ENCODE measurements around the gene RASD1. TPM values are rescaled to one million over a fixed set of nuclear protein-coding genes. Genes with fewer than 3 reads are reported as not detected.

Gene RASD1
- total and polyA plus RNA-seq, 2 experiments from 2014 or later, result 1.2 to 2.2 TPM

GRCh38 chr17:17494870-17495535, 1.2 kb downstream of the RASD1 start:
- peak overlapping the region; percentile 79 for H3K9ac ChIP-seq

GRCh38 chr17:17494499-17494869, 1.7 kb downstream of the RASD1 start:
- no peaks in the 10 kb centered on the region for H4K20me1 ChIP-seq (ENCODE audit: insufficient read depth)
- no peaks in the 10 kb centered on the region for H3K79me2 ChIP-seq (ENCODE audit: insufficient read depth)
- peak overlapping the region; percentile 79 for H3K9ac ChIP-seq
- in situ Hi-C loops (cut with MboI), result loop anchor here (10.0 kb wide), 1 partner anchor 140 kb away; no protein-coding TSS in a partner anchor
- peak; percentile 44 for DNase-seq
- H3K27ac ChIP-seq, result no peak overlapping the region
- H3K27me3 ChIP-seq (replicated peaks; ENCODE audit: insufficient read depth), result no peaks in the 10 kb centered on the region
- H3K9me3 ChIP-seq (ENCODE audit: low read depth), result no peaks in the 10 kb centered on the region
- WGBS, 2 experiments (ENCODE audit: low coverage in 1 of 2, low lambda C conversion rate in 2 of 2, missing lambda C conversion rate in 2 of 2), result 11 to 12% methylated on average over 14 of the region's 14 CpGs
- H2AFZ ChIP-seq, result peak overlapping the region; percentile 81
- peak overlapping the region; percentile 85 for H3K4me3 ChIP-seq
- H3K4me1 ChIP-seq (ENCODE audit: insufficient read depth), result peaks cover 3% of the 10 kb centered on the region; the same call in 1 of the 2 replicates
- peak overlapping the region; percentile 97 for H3K4me2 ChIP-seq (ENCODE audit: unreplicated experiment)
- H3K9me2 ChIP-seq (ENCODE audit: insufficient read depth), result no peaks in the 10 kb centered on the region
- TF ChIP-seq EZH2 (IDR thresholded peaks at IDR 0.05; ENCODE audit: insufficient read depth, poor library complexity, severe bottlenecking) (no peak), EZH2phosphoT487 (IDR thresholded peaks at IDR 0.05; ENCODE audit: insufficient read depth, low read depth) (no peak)
- no peaks in the 10 kb centered on the region for H3K36me3 ChIP-seq (ENCODE audit: low read depth)
- peaks cover 6% of the 10 kb centered on the region; the same call in 1 of the 2 replicates for H3F3A ChIP-seq (ENCODE audit: insufficient read depth)

More at GRCh38 chr17:17494870-17495535, 1.2 kb downstream of the RASD1 start:
- Histone ChIP-seq H3K27me3 (replicated peaks; ENCODE audit: insufficient read depth) (no peaks in the 10 kb centered on the region), H3K4me3 (peak overlapping the region; percentile 85), H3K4me2 (ENCODE audit: unreplicated experiment) (peak overlapping the region; percentile 97), H4K20me1 (ENCODE audit: insufficient read depth) (no peaks in the 10 kb centered on the region), H3K9me2 (ENCODE audit: insufficient read depth) (no peaks in the 10 kb centered on the region), H3F3A (ENCODE audit: insufficient read depth) (peaks cover 6% of the 10 kb centered on the region; the same call in 1 of the 2 replicates), H3K4me1 (ENCODE audit: insufficient read depth) (peaks cover 3% of the 10 kb centered on the region; the same call in 1 of the 2 replicates), H3K9me3 (ENCODE audit: low read depth) (no peaks in the 10 kb centered on the region), H2AFZ (peak overlapping the region; percentile 81), H3K27ac (no peak overlapping the region), H3K36me3 (ENCODE audit: low read depth) (no peaks in the 10 kb centered on the region), H3K79me2 (ENCODE audit: insufficient read depth) (no peaks in the 10 kb centered on the region)
- in situ Hi-C loops (cut with MboI), result loop anchor here (10.0 kb wide), 1 partner anchor 140 kb away; no protein-coding TSS in a partner anchor
- 1 to 2% methylated on average over 50 to 66 of the region's 71 CpGs for WGBS, 2 experiments (ENCODE audit: low coverage in 1 of 2, low lambda C conversion rate in 2 of 2, missing lambda C conversion rate in 2 of 2)
- TF ChIP-seq EZH2 (IDR thresholded peaks at IDR 0.05; ENCODE audit: insufficient read depth, poor library complexity, severe bottlenecking) (no peak), EZH2phosphoT487 (IDR thresholded peaks at IDR 0.05; ENCODE audit: insufficient read depth, low read depth) (no peak)
- DNase-seq, result peak; percentile 81

DNA sequence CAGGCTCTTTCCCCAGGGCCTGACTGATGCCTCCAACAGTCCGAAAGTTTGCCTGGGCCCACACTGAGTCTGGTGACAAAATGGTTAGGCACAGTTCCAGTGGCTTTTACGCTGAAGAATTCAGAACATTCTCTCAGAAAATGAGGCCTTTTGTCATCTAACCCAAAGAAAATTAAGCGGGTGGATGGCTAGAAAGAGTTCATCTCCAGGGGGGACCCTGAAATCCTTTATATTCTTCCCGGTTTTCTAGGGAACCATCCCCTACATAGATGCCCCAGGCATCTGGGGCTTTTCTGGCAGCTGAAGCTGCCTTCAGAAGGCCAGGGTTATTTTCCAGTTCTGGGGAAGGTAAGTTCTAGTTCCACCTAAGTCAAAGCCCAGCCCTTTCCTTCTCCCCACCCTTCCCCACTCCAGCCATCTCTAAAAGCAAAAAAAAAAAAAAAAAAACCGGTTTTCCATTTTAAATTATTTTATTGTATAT, 2.2 kb downstream of the RASD1 start:
- Histone ChIP-seq H3K4me2 (ENCODE audit: unreplicated experiment) (no peak overlapping the region), H3K9me2 (ENCODE audit: insufficient read depth) (no peaks in the 10 kb centered on the region), H4K20me1 (ENCODE audit: insufficient read depth) (no peaks in the 10 kb centered on the region), H2AFZ (no peak overlapping the region), H3K27ac (no peak overlapping the region), H3K27me3 (replicated peaks; ENCODE audit: insufficient read depth) (no peaks in the 10 kb centered on the region), H3K4me1 (ENCODE audit: insufficient read depth) (peaks cover 3% of the 10 kb centered on the region; the same call in 1 of the 2 replicates), H3F3A (ENCODE audit: insufficient read depth) (peaks cover 6% of the 10 kb centered on the region; the same call in 1 of the 2 replicates), H3K9ac (no peak overlapping the region), H3K4me3 (no peak overlapping the region), H3K36me3 (ENCODE audit: low read depth) (no peaks in the 10 kb centered on the region), H3K79me2 (ENCODE audit: insufficient read depth) (no peaks in the 10 kb centered on the region), H3K9me3 (ENCODE audit: low read depth) (no peaks in the 10 kb centered on the region)
- TF ChIP-seq EZH2phosphoT487 (IDR thresholded peaks at IDR 0.05; ENCODE audit: insufficient read depth, low read depth), result no peak
- TF ChIP-seq EZH2 (IDR thresholded peaks at IDR 0.05; ENCODE audit: insufficient read depth, poor library complexity, severe bottlenecking), result no peak
- WGBS, 2 experiments (ENCODE audit: low coverage in 1 of 2, low lambda C conversion rate in 2 of 2, missing lambda C conversion rate in 2 of 2), result 61 to 71% methylated on average over 4 to 5 of the region's 5 CpGs
- DNase-seq, result peak; percentile 12
- in situ Hi-C loops (cut with MboI), result loop anchor here (10.0 kb wide), 1 partner anchor 139 kb away; no protein-coding TSS in a partner anchor

DNA sequence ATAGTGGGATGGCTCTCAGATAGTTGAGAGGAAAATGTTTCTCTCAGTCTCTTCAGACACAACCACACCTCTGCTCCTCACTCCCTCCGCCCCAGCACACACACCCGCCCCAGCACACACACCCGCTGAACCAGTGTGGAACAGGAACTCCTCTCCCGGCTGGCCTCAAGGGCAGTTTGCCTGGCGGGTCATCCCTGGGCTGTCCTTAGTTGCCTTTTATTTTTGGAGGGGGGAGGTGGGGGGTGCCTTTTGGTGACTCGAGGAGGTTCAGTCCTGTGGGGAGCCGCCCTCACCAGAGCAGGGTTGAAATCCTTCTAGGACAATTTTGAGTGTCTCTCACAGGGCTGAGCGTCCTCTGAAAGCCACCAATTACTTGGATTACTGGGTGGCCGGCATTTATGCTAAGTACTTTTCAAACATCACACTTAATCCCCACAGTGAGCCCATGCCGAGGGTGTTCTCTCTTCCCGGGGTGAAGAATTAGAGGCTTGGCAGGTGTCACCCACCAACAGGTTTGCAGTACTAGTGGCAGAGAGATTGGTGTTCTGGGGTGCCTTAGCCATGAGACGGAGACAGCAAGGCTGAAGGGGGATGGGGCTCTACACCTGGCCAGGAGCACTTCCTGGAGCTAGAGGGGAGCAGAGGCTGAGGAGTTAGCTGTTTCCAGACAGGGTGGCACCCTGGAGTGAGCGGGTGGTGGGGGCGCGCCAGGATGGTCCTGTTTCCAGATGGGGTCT, 2.8 kb downstream of the RASD1 start:
- no peaks in the 10 kb centered on the region for H3K27me3 ChIP-seq (replicated peaks; ENCODE audit: insufficient read depth)
- WGBS, 2 experiments (ENCODE audit: low coverage in 1 of 2, low lambda C conversion rate in 2 of 2, missing lambda C conversion rate in 2 of 2), result 56 to 63% methylated on average over 15 of the region's 15 CpGs
- no peak overlapping the region for H3K9ac ChIP-seq
- peak; percentile 21 for DNase-seq
- no peak overlapping the region for H2AFZ ChIP-seq
- no peak overlapping the region for H3K27ac ChIP-seq
- in situ Hi-C loops (cut with MboI), result loop anchor here (10.0 kb wide), 1 partner anchor 139 kb away; no protein-coding TSS in a partner anchor
- no peaks in the 10 kb centered on the region for H4K20me1 ChIP-seq (ENCODE audit: insufficient read depth)
- peaks cover 3% of the 10 kb centered on the region; the same call in 1 of the 2 replicates for H3K4me1 ChIP-seq (ENCODE audit: insufficient read depth)
- H3K36me3 ChIP-seq (ENCODE audit: low read depth), result no peaks in the 10 kb centered on the region
- H3K9me2 ChIP-seq (ENCODE audit: insufficient read depth), result no peaks in the 10 kb centered on the region
- H3K4me2 ChIP-seq (ENCODE audit: unreplicated experiment), result no peak overlapping the region
- no peak overlapping the region for H3K4me3 ChIP-seq
- no peak for TF ChIP-seq EZH2 (IDR thresholded peaks at IDR 0.05; ENCODE audit: insufficient read depth, poor library complexity, severe bottlenecking)
- no peak for TF ChIP-seq EZH2phosphoT487 (IDR thresholded peaks at IDR 0.05; ENCODE audit: insufficient read depth, low read depth)
- no peaks in the 10 kb centered on the region for H3K79me2 ChIP-seq (ENCODE audit: insufficient read depth)
- peaks cover 6% of the 10 kb centered on the region; the same call in 1 of the 2 replicates for H3F3A ChIP-seq (ENCODE audit: insufficient read depth)
- no peaks in the 10 kb centered on the region for H3K9me3 ChIP-seq (ENCODE audit: low read depth)
